WI38 (cell line): ENCODE results near the gene NOL4L.

Source experiments
- H3K4me3 ChIP-seq: 2 replicates; pipeline ENCODE4 v1.5.1; 2011; ENCODE audit warnings: low read depth, mild to moderate bottlenecking, control low read depth, low read length
- CTCF ChIP-seq: IDR thresholded peaks from 2 replicates; pipeline ENCODE4 v1.5.1; 2012; ENCODE audit warnings: low read depth, mild to moderate bottlenecking, control low read depth, low read length

NOL4L gene

GRCh38 chr20:32577657-32578056, 7.5 kb downstream of the NOL4L start:
- no peak overlapping the region for H3K4me3 ChIP-seq
- TF ChIP-seq CTCF = no peak

- TF ChIP-seq CTCF = no peak; the same call in 1 of the 2 replicates
- H3K4me3 ChIP-seq = no peak overlapping the region
These were observed 8.1 kb downstream of the NOL4L start for GRCh38 chr20:32577023-32577422.

- TF ChIP-seq CTCF = no peak
- H3K4me3 ChIP-seq = no peak overlapping the region
These were observed 8.6 kb downstream of the NOL4L start for GRCh38 chr20:32576560-32576959.

- no peak for TF ChIP-seq CTCF
- no peak overlapping the region for H3K4me3 ChIP-seq
These were observed 9.3 kb downstream of the NOL4L start for GRCh38 chr20:32575805-32576204.

GRCh38 chr20:32575227-32575581, 9.9 kb downstream of the NOL4L start:
- no peak for TF ChIP-seq CTCF
- H3K4me3 ChIP-seq = no peak overlapping the region

GRCh38 chr20:32574296-32575226, 10.6 kb downstream of the NOL4L start:
- no peak for TF ChIP-seq CTCF
- no peak overlapping the region for H3K4me3 ChIP-seq

- H3K4me3 ChIP-seq = no peak overlapping the region
- TF ChIP-seq CTCF = no peak
These were observed 11.8 kb downstream of the NOL4L start for GRCh38 chr20:32573167-32573851.
